ENCODE data around the gene PCGF5. TPM values are rescaled to one million over a fixed set of nuclear protein-coding genes. Genes with fewer than 3 reads are reported as not detected.

PCGF5 gene
- total RNA-seq, 2 donors from 2014 or later = 42.8 to 62.0 TPM

DNA sequence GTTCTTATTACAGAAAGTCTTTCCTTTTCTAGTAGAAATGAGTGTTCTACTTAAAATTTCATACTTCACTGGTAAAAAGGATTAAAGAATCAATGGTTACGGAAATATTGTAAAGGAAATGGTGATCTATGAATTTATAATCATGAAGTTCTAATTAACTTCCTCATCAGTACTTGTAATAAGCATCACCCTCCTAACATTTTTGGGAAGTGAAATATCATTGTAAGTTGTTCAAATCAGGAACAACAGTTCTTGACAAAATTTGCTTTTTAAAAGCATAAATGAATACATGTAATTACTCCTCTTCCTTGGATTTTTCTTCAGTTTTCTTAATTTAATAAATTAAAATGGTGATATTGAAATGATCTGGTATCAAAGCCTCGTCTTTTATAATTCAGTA, 5.6 kb upstream of the PCGF5 start:
- TF ChIP-seq, protein P1, sequence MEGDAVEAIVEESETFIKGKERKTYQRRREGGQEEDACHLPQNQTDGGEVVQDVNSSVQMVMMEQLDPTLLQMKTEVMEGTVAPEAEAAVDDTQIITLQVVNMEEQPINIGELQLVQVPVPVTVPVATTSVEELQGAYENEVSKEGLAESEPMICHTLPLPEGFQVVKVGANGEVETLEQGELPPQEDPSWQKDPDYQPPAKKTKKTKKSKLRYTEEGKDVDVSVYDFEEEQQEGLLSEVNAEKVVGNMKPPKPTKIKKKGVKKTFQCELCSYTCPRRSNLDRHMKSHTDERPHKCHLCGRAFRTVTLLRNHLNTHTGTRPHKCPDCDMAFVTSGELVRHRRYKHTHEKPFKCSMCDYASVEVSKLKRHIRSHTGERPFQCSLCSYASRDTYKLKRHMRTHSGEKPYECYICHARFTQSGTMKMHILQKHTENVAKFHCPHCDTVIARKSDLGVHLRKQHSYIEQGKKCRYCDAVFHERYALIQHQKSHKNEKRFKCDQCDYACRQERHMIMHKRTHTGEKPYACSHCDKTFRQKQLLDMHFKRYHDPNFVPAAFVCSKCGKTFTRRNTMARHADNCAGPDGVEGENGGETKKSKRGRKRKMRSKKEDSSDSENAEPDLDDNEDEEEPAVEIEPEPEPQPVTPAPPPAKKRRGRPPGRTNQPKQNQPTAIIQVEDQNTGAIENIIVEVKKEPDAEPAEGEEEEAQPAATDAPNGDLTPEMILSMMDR (IDR thresholded peaks at IDR 0.05) = no peak
- Histone ChIP-seq H3K36me3 (no peaks in the 10 kb centered on the region), H3K4me3 (no peak overlapping the region), H3K4me1 (peaks cover 0 to 40% of the 10 kb centered on the region in 2 donors), H3K27me3 (no peaks in the 10 kb centered on the region), H3K9me3 (no peaks in the 10 kb centered on the region), H3K27ac (no peak overlapping the region)
- no peak for DNase-seq (ENCODE audit: low spot score)

DNA sequence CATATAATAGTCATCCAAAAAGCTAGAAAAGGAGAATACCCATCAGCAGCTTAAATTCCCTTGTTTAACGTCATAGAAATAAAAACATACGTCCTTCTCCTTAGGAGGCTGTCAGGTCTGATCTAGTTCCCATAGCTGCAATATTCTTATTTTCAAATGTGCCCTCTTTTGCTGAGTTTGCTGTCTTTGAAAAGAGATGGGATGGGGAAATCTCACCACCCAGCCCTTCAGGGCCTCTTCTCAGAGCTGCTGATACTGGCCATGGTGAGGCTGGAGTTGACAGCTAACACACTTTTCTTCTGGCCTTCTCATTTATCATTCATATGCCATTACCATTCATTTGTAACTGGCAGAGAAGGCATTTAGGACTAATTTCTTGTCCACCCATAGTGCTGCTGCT, 5.1 kb upstream of the PCGF5 start:
- H3K27ac ChIP-seq = no peak overlapping the region
- H3K9me3 ChIP-seq = no peaks in the 10 kb centered on the region
- no peaks in the 10 kb centered on the region for H3K27me3 ChIP-seq
- no peaks in the 10 kb centered on the region for H3K36me3 ChIP-seq
- TF ChIP-seq, protein P1 (IDR thresholded peaks at IDR 0.05) = no peak
- peaks cover 0 to 37% of the 10 kb centered on the region in 2 donors for H3K4me1 ChIP-seq
- DNase-seq (ENCODE audit: low spot score) = no peak
- H3K4me3 ChIP-seq = no peak overlapping the region

DNA sequence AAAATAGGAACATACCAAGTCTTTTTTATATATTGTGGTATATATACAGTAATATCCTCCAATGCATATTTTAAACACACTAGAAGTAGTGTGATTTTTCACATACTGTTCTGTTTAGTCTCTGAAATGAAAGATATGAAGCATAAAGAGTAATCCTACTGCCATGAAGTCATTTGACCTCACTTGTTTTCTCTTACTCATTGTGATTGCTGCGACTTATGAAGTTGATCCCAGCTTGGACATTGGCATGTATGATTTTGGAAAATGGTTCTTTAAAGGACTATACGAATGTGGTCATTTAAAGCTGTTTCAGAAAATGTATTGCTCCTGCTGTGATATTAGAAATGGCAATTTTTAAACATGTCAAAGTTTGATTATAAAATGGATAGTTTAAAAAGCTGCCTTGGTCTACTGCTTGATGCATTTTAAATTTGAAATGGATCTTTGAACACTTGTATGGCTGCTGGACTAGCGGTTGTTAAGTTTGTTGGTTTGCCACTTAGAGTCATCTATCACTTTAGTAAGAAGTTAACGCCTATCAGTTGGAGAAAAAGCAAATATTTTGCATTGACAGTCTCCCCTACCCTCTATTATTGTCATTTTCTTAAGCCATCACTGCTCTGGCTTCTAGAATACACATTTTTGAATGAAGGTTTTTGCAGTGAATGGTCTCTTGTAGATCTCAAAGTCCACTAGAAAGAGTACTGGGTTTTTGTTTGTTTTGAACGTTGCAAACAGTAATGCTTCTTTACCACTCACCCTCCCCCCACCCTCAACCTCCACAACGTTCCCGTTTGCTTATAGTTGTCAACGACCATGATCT, 881 bp upstream of the PCGF5 start:
- Histone ChIP-seq H3K27me3 (no peaks in the 10 kb centered on the region), H3K4me3 (peak overlapping the region in 1 of 2 donors; percentile 97), H3K36me3 (no peaks in the 10 kb centered on the region), H3K9me3 (no peaks in the 10 kb centered on the region), H3K27ac (peak overlapping the region in 1 of 2 donors; percentile 64), H3K4me1 (peaks cover 0 to 51% of the 10 kb centered on the region in 2 donors)
- no peak for DNase-seq (ENCODE audit: low spot score)
- TF ChIP-seq, protein P1 (IDR thresholded peaks at IDR 0.05) = no peak

DNA sequence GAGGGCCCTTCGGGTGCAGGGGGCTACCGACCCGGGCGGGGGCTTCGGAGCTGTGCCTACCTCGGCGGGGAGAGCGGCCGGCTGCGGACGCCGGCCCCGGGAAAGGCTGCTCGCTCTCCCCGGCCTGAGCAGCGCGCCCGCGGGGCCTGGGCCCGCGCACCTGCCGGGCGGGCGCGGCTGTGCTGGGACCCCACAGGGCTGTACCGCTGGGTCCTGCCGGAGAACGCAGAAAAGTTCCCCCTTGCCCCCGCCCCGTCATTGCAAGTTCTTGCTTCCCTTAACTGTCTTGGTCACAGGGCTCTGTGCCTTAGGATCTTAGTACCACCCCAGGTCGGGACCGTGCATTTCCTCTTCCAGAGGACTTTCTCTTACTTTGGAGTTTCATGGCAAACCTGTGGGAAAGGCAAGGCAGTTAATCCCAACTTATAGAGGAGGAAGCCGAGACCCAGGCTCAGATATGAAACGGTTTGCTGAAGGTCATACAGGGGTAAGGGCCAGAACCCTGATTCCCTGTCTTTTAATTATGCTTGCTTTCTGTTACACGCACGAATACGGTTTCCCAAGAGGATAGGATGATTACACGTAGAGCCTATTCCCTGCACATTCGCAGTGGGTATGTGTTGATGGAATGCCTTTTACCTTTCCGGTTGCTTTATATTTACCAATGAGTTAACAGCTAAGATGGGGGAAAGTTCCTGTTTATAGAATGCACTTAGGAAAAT, 652 bp downstream of the PCGF5 start:
- H3K9me3 ChIP-seq = no peaks in the 10 kb centered on the region
- H3K27me3 ChIP-seq = no peaks in the 10 kb centered on the region
- TF ChIP-seq, protein P1 (IDR thresholded peaks at IDR 0.05) = peak in 1 of 2 donors; percentile 15
- no peak for DNase-seq (ENCODE audit: low spot score)
- H3K36me3 ChIP-seq = no peaks in the 10 kb centered on the region
- peak overlapping the region; percentile 91 to 94 for H3K27ac ChIP-seq
- H3K4me1 ChIP-seq = peaks cover 0 to 43% of the 10 kb centered on the region in 2 donors
- peak overlapping the region; percentile 94 to 97 for H3K4me3 ChIP-seq

DNA sequence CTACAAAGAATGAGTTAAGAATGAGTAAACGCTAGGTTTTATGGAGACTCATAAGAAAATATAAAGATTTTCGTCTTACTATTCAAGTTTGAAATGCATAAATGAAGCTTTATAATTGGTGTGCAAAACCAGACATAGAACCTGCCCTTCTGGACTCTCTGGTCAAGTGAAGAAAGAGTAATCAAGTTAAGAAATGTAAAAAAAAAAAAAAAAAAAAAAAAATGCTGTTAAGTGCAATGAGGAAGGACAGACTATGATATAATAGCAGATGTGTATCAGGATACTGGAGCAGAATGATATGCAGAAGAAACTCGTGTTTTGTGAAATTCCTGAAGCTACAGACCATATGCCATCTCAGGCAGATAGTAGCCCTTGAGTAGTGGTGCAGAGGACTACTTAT, 5.6 kb downstream of the PCGF5 start:
- Histone ChIP-seq H3K4me3 (no peak overlapping the region), H3K27ac (no peak overlapping the region), H3K9me3 (no peaks in the 10 kb centered on the region), H3K4me1 (peaks cover 0 to 33% of the 10 kb centered on the region in 2 donors), H3K27me3 (no peaks in the 10 kb centered on the region), H3K36me3 (peaks cover 14% of the 10 kb centered on the region)
- TF ChIP-seq, protein P1 (IDR thresholded peaks at IDR 0.05) = no peak
- DNase-seq (ENCODE audit: low spot score) = no peak

Measured in right atrium auricular region (tissue), 2 donors.